ENCODE measurements around the gene SULT1A2.

GRCh38 chr16:28589930-28590329 lies 6.9 kb downstream of the SULT1A2 start:
- TF ChIP-seq, protein P1, sequence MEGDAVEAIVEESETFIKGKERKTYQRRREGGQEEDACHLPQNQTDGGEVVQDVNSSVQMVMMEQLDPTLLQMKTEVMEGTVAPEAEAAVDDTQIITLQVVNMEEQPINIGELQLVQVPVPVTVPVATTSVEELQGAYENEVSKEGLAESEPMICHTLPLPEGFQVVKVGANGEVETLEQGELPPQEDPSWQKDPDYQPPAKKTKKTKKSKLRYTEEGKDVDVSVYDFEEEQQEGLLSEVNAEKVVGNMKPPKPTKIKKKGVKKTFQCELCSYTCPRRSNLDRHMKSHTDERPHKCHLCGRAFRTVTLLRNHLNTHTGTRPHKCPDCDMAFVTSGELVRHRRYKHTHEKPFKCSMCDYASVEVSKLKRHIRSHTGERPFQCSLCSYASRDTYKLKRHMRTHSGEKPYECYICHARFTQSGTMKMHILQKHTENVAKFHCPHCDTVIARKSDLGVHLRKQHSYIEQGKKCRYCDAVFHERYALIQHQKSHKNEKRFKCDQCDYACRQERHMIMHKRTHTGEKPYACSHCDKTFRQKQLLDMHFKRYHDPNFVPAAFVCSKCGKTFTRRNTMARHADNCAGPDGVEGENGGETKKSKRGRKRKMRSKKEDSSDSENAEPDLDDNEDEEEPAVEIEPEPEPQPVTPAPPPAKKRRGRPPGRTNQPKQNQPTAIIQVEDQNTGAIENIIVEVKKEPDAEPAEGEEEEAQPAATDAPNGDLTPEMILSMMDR (IDR thresholded peaks at IDR 0.05), result no peak
- TF ChIP-seq RFX5 (IDR thresholded peaks at IDR 0.05; ENCODE audit: low read length), result no peak
- no peak for TF ChIP-seq MAX (IDR thresholded peaks at IDR 0.05; ENCODE audit: low read depth)
- no peak for TF ChIP-seq POLR2AphosphoS5 (IDR thresholded peaks at IDR 0.05; ENCODE audit: low read depth, low read length)
- TF ChIP-seq, protein P2, sequence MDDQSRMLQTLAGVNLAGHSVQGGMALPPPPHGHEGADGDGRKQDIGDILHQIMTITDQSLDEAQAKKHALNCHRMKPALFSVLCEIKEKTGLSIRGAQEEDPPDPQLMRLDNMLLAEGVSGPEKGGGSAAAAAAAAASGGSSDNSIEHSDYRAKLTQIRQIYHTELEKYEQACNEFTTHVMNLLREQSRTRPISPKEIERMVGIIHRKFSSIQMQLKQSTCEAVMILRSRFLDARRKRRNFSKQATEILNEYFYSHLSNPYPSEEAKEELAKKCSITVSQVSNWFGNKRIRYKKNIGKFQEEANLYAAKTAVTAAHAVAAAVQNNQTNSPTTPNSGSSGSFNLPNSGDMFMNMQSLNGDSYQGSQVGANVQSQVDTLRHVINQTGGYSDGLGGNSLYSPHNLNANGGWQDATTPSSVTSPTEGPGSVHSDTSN (IDR thresholded peaks at IDR 0.05), result no peak
- TF ChIP-seq RCOR1 (IDR thresholded peaks at IDR 0.05; ENCODE audit: low read length), result no peak
- TF ChIP-seq SIN3A (IDR thresholded peaks at IDR 0.05; ENCODE audit: borderline replicate concordance, low read depth, low read length), result no peak
- no peak for TF ChIP-seq RAD21 (IDR thresholded peaks at IDR 0.05; ENCODE audit: low read length)

Data from SK-N-SH (cell line).